Panc1 (cell line): ENCODE data around the gene CADM1. TPM values are rescaled to one million over a fixed set of nuclear protein-coding genes. Genes with fewer than 3 reads are reported as not detected.
A peak's percentile ranks its signal among the peaks of the same experiment; 100 is the strongest.

Experiments
- ATAC-seq: fragments of 200-7000 bp; cut with Tn5 transposase; 2 replicates; pipeline ENCODE4 v1.9.1; 2020; ENCODE audit warnings: mild to moderate bottlenecking, moderate library complexity
- BruUV-seq: library from RNA; stranded (reverse); fragments of 400-500 nt; replicated peaks from 2 replicates; lab custom pipeline; 2021; lab: Mats Ljungman, UMichigan
- CTCF ChIA-PET: fragments of 300-600 bp; sonication (Branson Sonifier 250); formaldehyde crosslinking; loops from one replicate; lab custom pipeline; 2022; ENCODE audit warnings: antibody characterized with exemption; lab: Charles Lee
- POLR2A ChIA-PET: fragments of 300-600 bp; sonication (Branson Sonifier 250); formaldehyde crosslinking; loops from one replicate; lab custom pipeline; 2022; ENCODE audit warnings: antibody characterized with exemption; lab: Charles Lee
- DNase-seq: peaks from one replicate; pipeline ENCODE4 v3.0.0-alpha.2; 2010; ENCODE audit warnings: low read depth, low spot score
- H3K27ac ChIP-seq: 2 replicates; pipeline ENCODE4 v1.5.1; 2011; ENCODE audit warnings: mild to moderate bottlenecking, low read length, inconsistent platforms
- H3K27me3 ChIP-seq: fragments of 200-500 bp; sonication (Bioruptor generic); 2 replicates; pipeline ENCODE4 v1.6.0; 2014; ENCODE audit warnings: low read length, inconsistent platforms; ENCODE audit not compliant: control insufficient read depth, insufficient read depth
- H3K36me3 ChIP-seq: fragments of 200-500 bp; sonication (Bioruptor generic); 2 replicates; pipeline ENCODE4 v1.5.1; 2014; ENCODE audit warnings: inconsistent platforms, mild to moderate bottlenecking, low read length, moderate library complexity; ENCODE audit not compliant: control insufficient read depth, insufficient read depth
- H3K4me1 ChIP-seq: 2 replicates; pipeline ENCODE4 v1.5.1; 2011; ENCODE audit warnings: inconsistent platforms, mild to moderate bottlenecking, low read length, moderate library complexity; ENCODE audit not compliant: control insufficient read depth, insufficient read depth
- H3K4me3 ChIP-seq, 2 experiments: 2 replicates each; pipeline ENCODE4 v1.5.1; 2011 to 2012; ENCODE audit warnings: low read depth in 2 of 2, low read length in 2 of 2, mild to moderate bottlenecking in 2 of 2, inconsistent platforms in 1 of 2, moderate library complexity in 1 of 2
- H3K9me3 ChIP-seq: fragments of 200-500 bp; sonication (Bioruptor generic); 2 replicates; pipeline ENCODE4 v1.5.1; 2014; ENCODE audit warnings: low read depth, mild to moderate bottlenecking, inconsistent platforms, low read length, moderate library complexity; ENCODE audit not compliant: control insufficient read depth, insufficient read depth
- POLR2AphosphoS5 ChIP-seq: IDR thresholded peaks from 2 replicates; pipeline ENCODE4 v1.6.1; 2012; ENCODE audit warnings: mild to moderate bottlenecking, low read depth, low read length, moderate library complexity
- REST ChIP-seq, 2 experiments: IDR thresholded peaks; 2 replicates each; pipeline ENCODE4 v1.6.1; 2011 to 2012; ENCODE audit warnings: low read depth in 2 of 2, control low read depth in 1 of 2, low read length in 1 of 2, mild to moderate bottlenecking in 1 of 2, moderate library complexity in 1 of 2; ENCODE audit not compliant: insufficient read depth in 1 of 2
- SIN3A ChIP-seq: IDR thresholded peaks from 2 replicates; pipeline ENCODE4 v1.6.1; 2012; ENCODE audit warnings: low read depth, mild to moderate bottlenecking, low read length, moderate library complexity, borderline replicate concordance; ENCODE audit not compliant: insufficient read depth
- TCF7L2 ChIP-seq: IDR thresholded peaks from 2 replicates; pipeline ENCODE4 v1.6.1; 2011; ENCODE audit warnings: mild to moderate bottlenecking, low read depth, low read length, inconsistent platforms
- in situ Hi-C: cut with HindIII; loops from 2 replicates; pipeline ENCODE4 v1.10.0; 2016; ENCODE audit warnings: low sequenced_read_pairs, low pct_unique_long_range_greater_than_20kb
- intact Hi-C: fragments of 100-400 bp; cut with micrococcal nuclease; formaldehyde crosslinking; loops from one replicate; pipeline ENCODE4 v1.10.0; 2022; ENCODE audit not compliant: unreplicated experiment
- total RNA-seq: library from RNA; stranded (reverse); gene quantifications from one replicate; pipeline ENCODE4 v1.2.1, GENCODE V29; 2021; ENCODE audit not compliant: unreplicated experiment
- TF ChIP-seq, protein P1 (sequence below): fragments of 450-650 bp; IDR thresholded peaks from 2 replicates; pipeline ENCODE4 v1.5.1; 2017; ENCODE audit warnings: mild to moderate bottlenecking

The CADM1 gene
- total RNA-seq, 1 experiment from 2014 or later, result 3.9 TPM

DNA sequence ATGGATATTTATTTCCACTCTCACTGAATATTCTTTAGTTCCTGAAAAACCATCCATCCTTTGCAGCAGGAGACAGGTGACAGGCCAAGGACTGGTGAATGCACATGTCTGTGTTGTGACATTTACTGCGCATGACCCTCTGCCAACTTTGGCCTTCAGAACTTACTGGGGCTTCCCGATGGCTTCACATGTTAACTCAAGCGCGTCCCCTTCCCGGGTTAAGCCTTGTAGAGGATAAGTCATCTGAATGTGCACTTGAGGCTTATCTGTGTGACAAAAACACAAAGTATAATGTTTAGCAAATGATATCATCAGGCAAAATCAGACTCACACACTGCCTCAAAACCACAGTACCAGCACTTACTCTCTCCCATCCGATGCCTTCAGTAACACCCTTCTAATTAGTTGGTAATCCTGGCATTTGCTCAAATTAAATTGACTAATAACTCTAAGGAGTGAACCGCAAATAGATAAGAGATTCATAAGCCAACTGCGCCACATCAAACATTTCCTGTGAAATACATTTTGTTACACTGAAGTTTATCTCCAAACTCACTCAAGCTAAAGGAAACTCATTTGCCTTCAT is 286.4 kb downstream of the CADM1 start:
- BruUV-seq, result no TSS peak
- in situ Hi-C loops (no loop called here), intact Hi-C loops (no loop called here)
- no peaks in the 10 kb centered on the region for H3K9me3 ChIP-seq
- TF ChIP-seq TCF7L2 (no peak), REST (IDR thresholded peaks at IDR 0.05; ENCODE audit: insufficient read depth in 1 of 2, low read depth in 2 of 2, low read length in 1 of 2) (no peak), POLR2AphosphoS5 (no peak), SIN3A (no peak)
- TF ChIP-seq, protein P1, sequence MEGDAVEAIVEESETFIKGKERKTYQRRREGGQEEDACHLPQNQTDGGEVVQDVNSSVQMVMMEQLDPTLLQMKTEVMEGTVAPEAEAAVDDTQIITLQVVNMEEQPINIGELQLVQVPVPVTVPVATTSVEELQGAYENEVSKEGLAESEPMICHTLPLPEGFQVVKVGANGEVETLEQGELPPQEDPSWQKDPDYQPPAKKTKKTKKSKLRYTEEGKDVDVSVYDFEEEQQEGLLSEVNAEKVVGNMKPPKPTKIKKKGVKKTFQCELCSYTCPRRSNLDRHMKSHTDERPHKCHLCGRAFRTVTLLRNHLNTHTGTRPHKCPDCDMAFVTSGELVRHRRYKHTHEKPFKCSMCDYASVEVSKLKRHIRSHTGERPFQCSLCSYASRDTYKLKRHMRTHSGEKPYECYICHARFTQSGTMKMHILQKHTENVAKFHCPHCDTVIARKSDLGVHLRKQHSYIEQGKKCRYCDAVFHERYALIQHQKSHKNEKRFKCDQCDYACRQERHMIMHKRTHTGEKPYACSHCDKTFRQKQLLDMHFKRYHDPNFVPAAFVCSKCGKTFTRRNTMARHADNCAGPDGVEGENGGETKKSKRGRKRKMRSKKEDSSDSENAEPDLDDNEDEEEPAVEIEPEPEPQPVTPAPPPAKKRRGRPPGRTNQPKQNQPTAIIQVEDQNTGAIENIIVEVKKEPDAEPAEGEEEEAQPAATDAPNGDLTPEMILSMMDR, result no peak
- H3K36me3 ChIP-seq, result no peaks in the 10 kb centered on the region
- no peaks in the 10 kb centered on the region for H3K27me3 ChIP-seq
- ATAC-seq (no peak), DNase-seq (no peak)
- H3K27ac ChIP-seq, result no peak overlapping the region
- POLR2A ChIA-PET, result no interaction called here
- no peaks in the 10 kb centered on the region; the same call in 1 of the 2 replicates for H3K4me1 ChIP-seq
- CTCF ChIA-PET, result no interaction called here
- H3K4me3 ChIP-seq, result no peak overlapping the region

- Histone ChIP-seq H3K4me1 (no peaks in the 10 kb centered on the region), H3K27ac (no peak overlapping the region), H3K27me3 (no peaks in the 10 kb centered on the region; the same call in 1 of the 2 replicates), H3K9me3 (no peaks in the 10 kb centered on the region), H3K36me3 (no peaks in the 10 kb centered on the region), H3K4me3 (no peak overlapping the region)
- BruUV-seq, result no TSS peak
- TF ChIP-seq, protein P1, result peak; percentile 59
- TF ChIP-seq REST (IDR thresholded peaks at IDR 0.05; ENCODE audit: insufficient read depth in 1 of 2, low read depth in 2 of 2, low read length in 1 of 2), result no peak
- no peak for DNase-seq
- ATAC-seq, result no peak
- intact Hi-C loops (no loop called here), in situ Hi-C loops (no loop called here)
- CTCF ChIA-PET, result interaction anchor here (0.6 kb wide), 1 partner anchor 23 kb away, joined by 3 read pairs; no protein-coding TSS in a partner anchor
- POLR2A ChIA-PET, result no interaction called here
Observed at GRCh38 chr11:115215694-115216617, 288.3 kb downstream of the CADM1 start.
